HUES64 (cell line): Measurements from ENCODE around the gene MYEOV.

ENCODE experiments used
- H3K27ac ChIP-seq: 2 replicates; pipeline ENCODE4 v1.7.0; 2013; ENCODE audit warnings: low read depth, low read length, inconsistent platforms
- H3K27me3 ChIP-seq: 2 replicates; pipeline ENCODE4 v1.6.1; 2013; ENCODE audit warnings: mild to moderate bottlenecking, low read length; ENCODE audit not compliant: insufficient read depth
- H3K36me3 ChIP-seq: 2 replicates; pipeline ENCODE4 v1.6.1; 2013; ENCODE audit warnings: mild to moderate bottlenecking, low read length; ENCODE audit not compliant: insufficient read depth
- H3K4me1 ChIP-seq: 2 replicates; pipeline ENCODE4 v1.6.1; 2013; ENCODE audit warnings: mild to moderate bottlenecking, low read length, moderate library complexity; ENCODE audit not compliant: insufficient read depth
- H3K4me3 ChIP-seq: 2 replicates; pipeline ENCODE4 v1.5.1; 2013; ENCODE audit warnings: mild to moderate bottlenecking, low read length, moderate library complexity
- H3K9ac ChIP-seq: 2 replicates; pipeline ENCODE4 v1.6.1; 2013; ENCODE audit warnings: mild to moderate bottlenecking, low read depth, low read length
- H3K9me3 ChIP-seq: 2 replicates; pipeline ENCODE4 v1.6.1; 2013; ENCODE audit warnings: low read depth, low read length; ENCODE audit not compliant: insufficient read depth
- WGBS: fragments of 150-250, 120-280 bp; methylation state at CpG from one replicate; pipeline ENCODE4 v1.1.7; 2013; ENCODE audit warnings: missing lambda C conversion rate; 5-methylcytosine and 5-hydroxymethylcytosine counted together

MYEOV gene

GRCh38 chr11:69339041-69339733 is 45.2 kb downstream of the MYEOV start:
- H3K27me3 ChIP-seq = no peaks in the 10 kb centered on the region
- H3K9me3 ChIP-seq = peaks cover 5% of the 10 kb centered on the region; the same call in 1 of the 2 replicates
- no peak overlapping the region for H3K4me3 ChIP-seq
- no peak overlapping the region for H3K27ac ChIP-seq
- no peaks in the 10 kb centered on the region for H3K4me1 ChIP-seq
- no peak overlapping the region for H3K9ac ChIP-seq
- no peaks in the 10 kb centered on the region for H3K36me3 ChIP-seq
- WGBS = 91% methylated on average over 12 of the region's 12 CpGs

- WGBS = 93% methylated on average over 5 of the region's 5 CpGs
- no peak overlapping the region for H3K4me3 ChIP-seq
- H3K4me1 ChIP-seq = no peaks in the 10 kb centered on the region
- no peaks in the 10 kb centered on the region for H3K27me3 ChIP-seq
- H3K9me3 ChIP-seq = peaks cover 5% of the 10 kb centered on the region; the same call in 1 of the 2 replicates
- H3K36me3 ChIP-seq = no peaks in the 10 kb centered on the region
- no peak overlapping the region for H3K27ac ChIP-seq
- H3K9ac ChIP-seq = no peak overlapping the region
These were observed 46.1 kb downstream of the MYEOV start for GRCh38 chr11:69339983-69340565.

- WGBS = 94% methylated on average over 13 of the region's 13 CpGs
- Histone ChIP-seq H3K9me3 (peaks cover 7% of the 10 kb centered on the region; the same call in 1 of the 2 replicates), H3K27ac (no peak overlapping the region), H3K27me3 (no peaks in the 10 kb centered on the region), H3K9ac (no peak overlapping the region), H3K4me3 (no peak overlapping the region), H3K36me3 (no peaks in the 10 kb centered on the region), H3K4me1 (no peaks in the 10 kb centered on the region)
These were observed 48.8 kb downstream of the MYEOV start for GRCh38 chr11:69342588-69343330.

- H3K27ac ChIP-seq = no peak overlapping the region
- H3K9ac ChIP-seq = no peak overlapping the region
- H3K36me3 ChIP-seq = no peaks in the 10 kb centered on the region
- H3K9me3 ChIP-seq = peaks cover 15% of the 10 kb centered on the region; the same call in 1 of the 2 replicates
- no peak overlapping the region for H3K4me3 ChIP-seq
- H3K27me3 ChIP-seq = no peaks in the 10 kb centered on the region
- no peaks in the 10 kb centered on the region for H3K4me1 ChIP-seq
- 96% methylated on average over 13 of the region's 13 CpGs for WGBS
These were observed 49.7 kb downstream of the MYEOV start for GRCh38 chr11:69343401-69344321.

GRCh38 chr11:69344570-69345145 is 50.7 kb downstream of the MYEOV start:
- no peaks in the 10 kb centered on the region for H3K4me1 ChIP-seq
- WGBS = 98% methylated on average over 6 of the region's 7 CpGs
- H3K27me3 ChIP-seq = no peaks in the 10 kb centered on the region
- no peaks in the 10 kb centered on the region for H3K36me3 ChIP-seq
- H3K27ac ChIP-seq = no peak overlapping the region
- H3K9me3 ChIP-seq = peaks cover 15% of the 10 kb centered on the region; the same call in 1 of the 2 replicates
- no peak overlapping the region for H3K4me3 ChIP-seq
- no peak overlapping the region for H3K9ac ChIP-seq
